OCI-LY7 (cell line): ENCODE results near the gene KRTAP5-10. TPM values are rescaled to one million over a fixed set of nuclear protein-coding genes. Genes with fewer than 3 reads are reported as not detected.
"Not testable (repeated sequence)": the region's sequence is repeated elsewhere in the genome, so short reads cannot be mapped to it uniquely, and the experiment has no call there.

Experiments used
- BruUV-seq: library from RNA; stranded (reverse); fragments of 400-500 nt; replicated peaks from 2 replicates; lab custom pipeline; 2021; lab: Mats Ljungman, UMichigan
- CTCF ChIA-PET: fragments of 300-600 bp; sonication (Branson Sonifier 250); formaldehyde crosslinking; loops from one replicate; lab custom pipeline; 2022; ENCODE audit warnings: antibody characterized with exemption; ENCODE audit not compliant: unreplicated experiment; lab: Charles Lee
- POLR2A ChIA-PET: fragments of 300-600 bp; sonication (Branson Sonifier 250); formaldehyde crosslinking; loops from one replicate; lab custom pipeline; 2022; ENCODE audit warnings: antibody characterized with exemption; lab: Charles Lee
- DNase-seq: peaks from one replicate; pipeline ENCODE4 v3.0.0-alpha.2; 2015; ENCODE audit warnings: low spot score
- H2AFZ ChIP-seq: fragments of 200-600 bp; sonication (generic), shearing (Covaris generic); 2 replicates; pipeline ENCODE4 v1.6.1; 2014; ENCODE audit warnings: mild to moderate bottlenecking, antibody characterized with exemption, low read length, moderate library complexity
- H3K27ac ChIP-seq: fragments of 200-600 bp; sonication (generic); 2 replicates; pipeline ENCODE4 v1.5.1; 2014; ENCODE audit warnings: mixed run types, low read depth, mild to moderate bottlenecking, moderate library complexity, low read length, inconsistent platforms; ENCODE audit not compliant: poor library complexity, severe bottlenecking
- H3K36me3 ChIP-seq: fragments of 200-600 bp; sonication (generic); 2 replicates; pipeline ENCODE4 v1.6.1; 2014; ENCODE audit warnings: mild to moderate bottlenecking, antibody characterized with exemption, low read length, moderate library complexity, mixed read lengths; ENCODE audit not compliant: insufficient read depth
- H3K4me1 ChIP-seq: fragments of 200-600 bp; sonication (generic); 2 replicates; pipeline ENCODE4 v1.5.1; 2014; ENCODE audit warnings: mild to moderate bottlenecking, low read length; ENCODE audit not compliant: insufficient read depth, poor library complexity, severe bottlenecking
- H3K4me2 ChIP-seq: fragments of 200-600 bp; sonication (generic); 2 replicates; pipeline ENCODE4 v1.6.1; 2014; ENCODE audit warnings: mild to moderate bottlenecking, low read length
- H3K4me3 ChIP-seq: fragments of 200-600 bp; sonication (generic); 2 replicates; pipeline ENCODE4 v1.5.1; 2014; ENCODE audit warnings: mild to moderate bottlenecking, low read depth, low read length; ENCODE audit not compliant: poor library complexity, severe bottlenecking
- H3K79me2 ChIP-seq: fragments of 200-600 bp; sonication (generic); 2 replicates; pipeline ENCODE4 v1.6.1; 2016; ENCODE audit warnings: low read depth, mild to moderate bottlenecking, low read length, moderate library complexity, mixed read lengths; ENCODE audit not compliant: insufficient read depth
- H3K9me2 ChIP-seq: fragments of 200-600 bp; sonication (generic); 2 replicates; pipeline ENCODE4 v1.6.1; 2016; ENCODE audit warnings: mild to moderate bottlenecking, low read length, mixed read lengths; ENCODE audit not compliant: insufficient read depth
- H3K9me3 ChIP-seq: fragments of 200-600 bp; sonication (generic); 2 replicates; pipeline ENCODE4 v1.6.1; 2014; ENCODE audit warnings: mild to moderate bottlenecking, mixed run types, low read length, mixed read lengths
- H4K20me1 ChIP-seq: fragments of 200-600 bp; sonication (generic); 2 replicates; pipeline ENCODE4 v1.6.1; 2014; ENCODE audit warnings: mild to moderate bottlenecking, antibody characterized with exemption, low read length, moderate library complexity, mixed read lengths; ENCODE audit not compliant: insufficient read depth
- EZH2phosphoT487 ChIP-seq: fragments of 200-600 bp; sonication (generic); IDR thresholded peaks from 2 replicates; pipeline ENCODE4 v1.6.1; 2018; ENCODE audit warnings: low read depth, borderline replicate concordance, mild to moderate bottlenecking, mixed run types, antibody characterized with exemption, low read length, moderate library complexity, mixed read lengths
- intact Hi-C: fragments of 100-400 bp; cut with micrococcal nuclease; formaldehyde crosslinking; loops from one replicate; pipeline ENCODE4 v1.10.0; 2022; ENCODE audit not compliant: unreplicated experiment
- total RNA-seq, 2 experiments: library from RNA; depleted of rRNA in 1 of 2; stranded (reverse); fragments of >200 nt in 1 of 2; shearing (Covaris generic) in 1 of 2; gene quantifications; 2 replicates each; pipeline ENCODE4 v1.2.3, GENCODE V29; 2014 to 2022
- TF ChIP-seq, protein P1 (sequence below): fragments of 200-600 bp; sonication (generic); conservative IDR thresholded peaks from 2 replicates; pipeline ENCODE4 v1.5.1; 2014; ENCODE audit warnings: mild to moderate bottlenecking, antibody characterized with exemption, low read length, moderate library complexity, mixed read lengths

Gene KRTAP5-10
- total RNA-seq, 2 experiments from 2014 or later, result not detected

DNA sequence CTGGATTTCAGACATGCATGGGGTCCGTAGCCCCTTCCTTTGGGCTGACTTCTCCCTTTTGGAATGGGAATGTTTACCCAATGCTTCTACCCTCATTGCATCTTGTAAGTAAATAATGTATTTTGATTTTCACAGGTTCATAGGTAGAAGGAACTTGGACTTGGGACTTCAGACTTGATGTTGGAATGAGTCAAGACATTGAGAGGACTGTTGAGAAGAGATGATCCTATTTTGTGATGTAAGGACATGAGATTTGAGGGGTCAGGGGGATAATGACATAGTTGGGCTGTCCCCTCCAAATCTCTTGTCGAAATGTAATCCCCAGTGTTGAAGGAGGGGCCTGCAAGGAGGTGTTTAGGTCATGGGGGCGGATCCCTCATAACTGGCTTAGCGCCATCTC is 933 bp upstream of the KRTAP5-10 start:
- Histone ChIP-seq H4K20me1 (no peaks in the 10 kb centered on the region), H3K27ac (no peak overlapping the region), H3K4me1 (no peaks in the 10 kb centered on the region), H3K9me3 (no peaks in the 10 kb centered on the region), H3K79me2 (no peaks in the 10 kb centered on the region), H3K4me3 (no peak overlapping the region), H3K4me2 (no peak overlapping the region), H3K36me3 (no peaks in the 10 kb centered on the region), H2AFZ (no peak overlapping the region), H3K9me2 (no peaks in the 10 kb centered on the region)
- TF ChIP-seq, protein P1, sequence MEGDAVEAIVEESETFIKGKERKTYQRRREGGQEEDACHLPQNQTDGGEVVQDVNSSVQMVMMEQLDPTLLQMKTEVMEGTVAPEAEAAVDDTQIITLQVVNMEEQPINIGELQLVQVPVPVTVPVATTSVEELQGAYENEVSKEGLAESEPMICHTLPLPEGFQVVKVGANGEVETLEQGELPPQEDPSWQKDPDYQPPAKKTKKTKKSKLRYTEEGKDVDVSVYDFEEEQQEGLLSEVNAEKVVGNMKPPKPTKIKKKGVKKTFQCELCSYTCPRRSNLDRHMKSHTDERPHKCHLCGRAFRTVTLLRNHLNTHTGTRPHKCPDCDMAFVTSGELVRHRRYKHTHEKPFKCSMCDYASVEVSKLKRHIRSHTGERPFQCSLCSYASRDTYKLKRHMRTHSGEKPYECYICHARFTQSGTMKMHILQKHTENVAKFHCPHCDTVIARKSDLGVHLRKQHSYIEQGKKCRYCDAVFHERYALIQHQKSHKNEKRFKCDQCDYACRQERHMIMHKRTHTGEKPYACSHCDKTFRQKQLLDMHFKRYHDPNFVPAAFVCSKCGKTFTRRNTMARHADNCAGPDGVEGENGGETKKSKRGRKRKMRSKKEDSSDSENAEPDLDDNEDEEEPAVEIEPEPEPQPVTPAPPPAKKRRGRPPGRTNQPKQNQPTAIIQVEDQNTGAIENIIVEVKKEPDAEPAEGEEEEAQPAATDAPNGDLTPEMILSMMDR, result no peak
- no peak for TF ChIP-seq EZH2phosphoT487
- intact Hi-C loops, result no loop called here
- no TSS peak for BruUV-seq
- ChIA-PET CTCF (no interaction called here), POLR2A (no interaction called here)
- no peak for DNase-seq

DNA sequence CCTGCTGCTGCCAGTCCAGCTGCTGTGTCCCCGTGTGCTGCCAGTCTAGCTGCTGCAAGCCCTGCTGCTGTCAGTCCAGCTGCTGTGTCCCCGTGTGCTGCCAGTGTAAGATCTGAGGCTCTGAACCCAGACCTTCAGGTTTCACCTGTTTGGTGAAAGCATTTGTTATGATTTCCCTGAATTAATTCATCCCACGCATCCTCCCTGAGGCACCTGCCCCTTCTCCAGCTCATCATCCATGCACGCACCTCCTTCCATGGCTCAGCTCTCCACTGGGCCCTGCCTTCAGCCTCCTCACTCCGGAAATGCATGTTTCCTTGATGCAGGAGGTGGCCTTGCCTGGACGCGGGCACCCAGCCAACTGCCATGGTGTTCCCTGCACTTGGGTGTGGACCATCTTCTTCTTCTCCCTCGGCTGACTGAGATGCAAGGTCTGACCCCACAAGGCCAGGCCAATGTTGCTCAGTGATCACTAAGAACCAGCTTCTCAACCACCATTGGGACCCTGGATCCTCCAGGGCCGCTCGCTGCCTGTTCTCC is 788 bp downstream of the KRTAP5-10 start:
- intact Hi-C loops, result no loop called here
- no TSS peak for BruUV-seq
- TF ChIP-seq, protein P1, result no peak
- TF ChIP-seq EZH2phosphoT487, result no peak
- Histone ChIP-seq H4K20me1 (no peaks in the 10 kb centered on the region), H3K9me3 (no peaks in the 10 kb centered on the region), H3K27ac (no peak overlapping the region), H3K4me3 (no peak overlapping the region), H3K4me2 (no peak overlapping the region), H3K9me2 (no peaks in the 10 kb centered on the region), H2AFZ (no peak overlapping the region), H3K79me2 (no peaks in the 10 kb centered on the region), H3K4me1 (no peaks in the 10 kb centered on the region), H3K36me3 (no peaks in the 10 kb centered on the region)
- ChIA-PET POLR2A (no interaction called here), CTCF (no interaction called here)
- DNase-seq, result no peak

DNA sequence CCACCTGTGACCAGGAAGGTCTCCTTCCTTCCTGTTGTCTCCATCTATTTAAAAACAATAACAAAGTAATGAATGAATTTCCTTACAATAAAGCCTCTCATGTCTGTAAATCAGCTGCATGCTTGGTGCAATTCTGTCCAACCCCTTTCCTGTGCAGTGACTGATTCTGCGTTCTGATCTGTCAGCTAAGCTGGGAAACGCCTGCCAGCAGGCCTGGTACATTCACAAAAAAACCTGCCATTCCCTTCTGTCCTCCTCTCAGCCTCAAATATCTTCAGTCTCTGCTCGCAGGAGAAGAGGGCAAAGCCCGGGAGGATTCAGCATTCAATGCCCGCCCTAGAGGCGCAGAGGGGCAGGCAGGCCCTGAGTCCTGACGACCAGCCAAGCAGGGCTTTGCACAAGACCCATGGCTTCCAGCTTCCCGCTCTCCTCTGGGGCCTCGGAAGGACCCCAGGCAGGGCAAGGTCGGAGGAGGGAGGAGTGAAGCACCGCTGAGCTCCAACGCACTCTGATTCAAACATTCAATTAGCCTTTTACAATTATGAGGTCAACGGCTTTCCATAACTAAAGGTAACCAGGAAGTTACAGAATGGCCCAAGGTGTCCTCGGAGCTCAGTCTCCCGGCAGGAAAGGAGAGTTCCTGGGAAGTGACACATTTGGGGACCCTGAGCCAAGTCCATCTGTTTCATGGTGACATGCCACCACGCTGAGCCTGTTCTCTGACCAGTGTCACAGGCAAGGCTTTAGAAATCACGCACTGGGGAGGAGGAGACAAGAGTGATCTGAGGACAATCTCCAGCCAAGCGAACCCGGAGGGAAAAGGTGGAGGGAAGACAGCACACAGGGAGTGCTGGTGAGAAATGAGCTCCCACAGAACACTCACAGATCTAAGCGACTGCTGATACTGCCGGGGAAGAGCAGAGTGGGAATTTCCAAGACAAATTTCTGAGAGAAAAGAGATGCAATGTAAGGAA is 1.6 kb downstream of the KRTAP5-10 start:
- H3K4me3 ChIP-seq, H2AFZ ChIP-seq, H3K4me2 ChIP-seq, H3K9me3 ChIP-seq, POLR2A ChIA-PET, H4K20me1 ChIP-seq, DNase-seq, CTCF ChIA-PET, H3K79me2 ChIP-seq, H3K9me2 ChIP-seq, H3K36me3 ChIP-seq, H3K27ac ChIP-seq, intact Hi-C loops, H3K4me1 ChIP-seq, BruUV-seq: not testable (repeated sequence)

DNA sequence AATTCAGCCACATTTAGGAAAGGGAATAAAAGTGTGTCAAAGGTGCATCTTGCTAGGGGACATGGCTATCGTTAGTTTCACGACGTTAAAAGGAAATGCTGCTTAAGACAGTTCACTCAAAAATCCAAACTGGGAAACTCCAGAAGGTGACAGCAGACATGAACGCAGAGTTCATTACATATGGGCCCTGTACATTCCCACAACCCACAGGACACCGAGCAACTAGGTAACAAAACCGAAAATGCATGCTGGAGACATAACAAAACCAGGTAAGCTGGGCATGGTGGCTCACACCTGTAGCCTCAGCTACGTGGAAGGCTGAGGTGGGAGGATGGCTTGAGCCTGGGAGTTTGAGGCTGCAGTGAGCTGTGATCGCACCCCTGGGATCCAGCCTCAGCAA is 2.3 kb downstream of the KRTAP5-10 start:
- CTCF ChIA-PET, H3K4me1 ChIP-seq, DNase-seq, H3K27ac ChIP-seq, H3K79me2 ChIP-seq, intact Hi-C loops, POLR2A ChIA-PET, H2AFZ ChIP-seq, H3K36me3 ChIP-seq, H3K4me2 ChIP-seq, H4K20me1 ChIP-seq, H3K9me2 ChIP-seq, H3K9me3 ChIP-seq, BruUV-seq, H3K4me3 ChIP-seq: not testable (repeated sequence)
